HK-2 (cell line): ENCODE results near the gene NRXN2.

ENCODE experiments used
- DNase-seq: peaks from one replicate; pipeline ENCODE4 v3.0.0-alpha.2; 2018; ENCODE audit not compliant: unreplicated experiment

NRXN2 gene

GRCh38 chr11:64721359-64721699, 1.7 kb downstream of the NRXN2 start:
- DNase-seq = no peak

GRCh38 chr11:64720640-64721358, 2.2 kb downstream of the NRXN2 start:
- no peak for DNase-seq

GRCh38 chr11:64720167-64720566, 2.8 kb downstream of the NRXN2 start:
- no peak for DNase-seq

GRCh38 chr11:64719406-64719805, 3.6 kb downstream of the NRXN2 start:
- no peak for DNase-seq

- DNase-seq = no peak
Observed at GRCh38 chr11:64718780-64719124, 4.2 kb downstream of the NRXN2 start.

- no peak for DNase-seq
Observed at GRCh38 chr11:64718084-64718779, 4.8 kb downstream of the NRXN2 start.

- DNase-seq = no peak
Observed at GRCh38 chr11:64717268-64717578, 5.8 kb downstream of the NRXN2 start.

GRCh38 chr11:64716473-64717267, 6.3 kb downstream of the NRXN2 start:
- no peak for DNase-seq

- DNase-seq = no peak
Observed at GRCh38 chr11:64715756-64716472, 7.1 kb downstream of the NRXN2 start.

- no peak for DNase-seq
Observed at GRCh38 chr11:64715110-64715509, 7.9 kb downstream of the NRXN2 start.

- DNase-seq = no peak
Observed at GRCh38 chr11:64714666-64715065, 8.3 kb downstream of the NRXN2 start.

- no peak for DNase-seq
Observed at GRCh38 chr11:64713781-64714363, 9.1 kb downstream of the NRXN2 start.

- no peak for DNase-seq
Observed at GRCh38 chr11:64713016-64713707, 9.8 kb downstream of the NRXN2 start.

GRCh38 chr11:64712430-64713015, 10.5 kb downstream of the NRXN2 start:
- DNase-seq = no peak

GRCh38 chr11:64711956-64712362, 11.0 kb downstream of the NRXN2 start:
- DNase-seq = no peak

GRCh38 chr11:64711138-64711955, 11.7 kb downstream of the NRXN2 start:
- DNase-seq = no peak

GRCh38 chr11:64710418-64711137, 12.4 kb downstream of the NRXN2 start:
- no peak for DNase-seq

- no peak for DNase-seq
Observed at GRCh38 chr11:64705501-64705900, 17.5 kb downstream of the NRXN2 start.

- DNase-seq = no peak
Observed at GRCh38 chr11:64703048-64703447, 19.9 kb downstream of the NRXN2 start.
